ENCODE measurements around the gene USP9X. TPM values are rescaled to one million over a fixed set of nuclear protein-coding genes. Genes with fewer than 3 reads are reported as not detected.

USP9X gene
- total and polyA plus RNA-seq, 9 of the 15 experiments (the other 6 are each of a cell fraction or from before 2014, with no cell fraction given) = 10.9 to 47.8 (median 29.5) TPM

GRCh38 chrX:41084044-41084892 lies 977 bp upstream of the USP9X start (continued):
- TF ChIP-seq ZBTB11 (CRISPR knock-in tag; IDR thresholded peaks at IDR 0.05) (peak in 2 of 3 experiments; percentile 7 to 61; a peak in 2 of 6 replicates), SMAD4 (CRISPR knock-in tag; conservative IDR thresholded peaks at IDR 0.05) (peak; percentile 99), ZSCAN29 (IDR thresholded peaks at IDR 0.05) (no peak), ZNF41 (CRISPR knock-in tag; conservative IDR thresholded peaks at IDR 0.05) (no peak), DPF2 (IDR thresholded peaks at IDR 0.05) (peak; percentile 63; the same call in 1 of the 2 replicates), ZNF184 (CRISPR knock-in tag; IDR thresholded peaks at IDR 0.05) (no peak), GATAD2B (IDR thresholded peaks at IDR 0.05; ENCODE audit: borderline replicate concordance) (peak; percentile 80), DEAF1 (CRISPR knock-in tag; IDR thresholded peaks at IDR 0.05) (no peak), SP1 (CRISPR knock-in tag; IDR thresholded peaks at IDR 0.05) (peak; percentile 92), ATF1 (CRISPR knock-in tag; IDR thresholded peaks at IDR 0.05) (peak; percentile 58), ATF1 (tag; IDR thresholded peaks at IDR 0.05) (peak; percentile 99), ZKSCAN3 (CRISPR knock-in tag; IDR thresholded peaks at IDR 0.05) (no peak), ZNF77 (CRISPR knock-in tag; IDR thresholded peaks at IDR 0.05) (no peak), ZNF766 (CRISPR knock-in tag; conservative IDR thresholded peaks at IDR 0.05) (peak; percentile 78; the same call in 1 of the 2 replicates), ZNF695 (CRISPR knock-in tag; IDR thresholded peaks at IDR 0.05) (no peak)
- TF ChIP-seq, protein P1, sequence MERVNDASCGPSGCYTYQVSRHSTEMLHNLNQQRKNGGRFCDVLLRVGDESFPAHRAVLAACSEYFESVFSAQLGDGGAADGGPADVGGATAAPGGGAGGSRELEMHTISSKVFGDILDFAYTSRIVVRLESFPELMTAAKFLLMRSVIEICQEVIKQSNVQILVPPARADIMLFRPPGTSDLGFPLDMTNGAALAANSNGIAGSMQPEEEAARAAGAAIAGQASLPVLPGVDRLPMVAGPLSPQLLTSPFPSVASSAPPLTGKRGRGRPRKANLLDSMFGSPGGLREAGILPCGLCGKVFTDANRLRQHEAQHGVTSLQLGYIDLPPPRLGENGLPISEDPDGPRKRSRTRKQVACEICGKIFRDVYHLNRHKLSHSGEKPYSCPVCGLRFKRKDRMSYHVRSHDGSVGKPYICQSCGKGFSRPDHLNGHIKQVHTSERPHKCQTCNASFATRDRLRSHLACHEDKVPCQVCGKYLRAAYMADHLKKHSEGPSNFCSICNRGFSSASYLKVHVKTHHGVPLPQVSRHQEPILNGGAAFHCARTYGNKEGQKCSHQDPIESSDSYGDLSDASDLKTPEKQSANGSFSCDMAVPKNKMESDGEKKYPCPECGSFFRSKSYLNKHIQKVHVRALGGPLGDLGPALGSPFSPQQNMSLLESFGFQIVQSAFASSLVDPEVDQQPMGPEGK (CRISPR knock-in tag; IDR thresholded peaks at IDR 0.05; ENCODE audit: borderline replicate concordance) = no peak
- TF ChIP-seq, protein P2, sequence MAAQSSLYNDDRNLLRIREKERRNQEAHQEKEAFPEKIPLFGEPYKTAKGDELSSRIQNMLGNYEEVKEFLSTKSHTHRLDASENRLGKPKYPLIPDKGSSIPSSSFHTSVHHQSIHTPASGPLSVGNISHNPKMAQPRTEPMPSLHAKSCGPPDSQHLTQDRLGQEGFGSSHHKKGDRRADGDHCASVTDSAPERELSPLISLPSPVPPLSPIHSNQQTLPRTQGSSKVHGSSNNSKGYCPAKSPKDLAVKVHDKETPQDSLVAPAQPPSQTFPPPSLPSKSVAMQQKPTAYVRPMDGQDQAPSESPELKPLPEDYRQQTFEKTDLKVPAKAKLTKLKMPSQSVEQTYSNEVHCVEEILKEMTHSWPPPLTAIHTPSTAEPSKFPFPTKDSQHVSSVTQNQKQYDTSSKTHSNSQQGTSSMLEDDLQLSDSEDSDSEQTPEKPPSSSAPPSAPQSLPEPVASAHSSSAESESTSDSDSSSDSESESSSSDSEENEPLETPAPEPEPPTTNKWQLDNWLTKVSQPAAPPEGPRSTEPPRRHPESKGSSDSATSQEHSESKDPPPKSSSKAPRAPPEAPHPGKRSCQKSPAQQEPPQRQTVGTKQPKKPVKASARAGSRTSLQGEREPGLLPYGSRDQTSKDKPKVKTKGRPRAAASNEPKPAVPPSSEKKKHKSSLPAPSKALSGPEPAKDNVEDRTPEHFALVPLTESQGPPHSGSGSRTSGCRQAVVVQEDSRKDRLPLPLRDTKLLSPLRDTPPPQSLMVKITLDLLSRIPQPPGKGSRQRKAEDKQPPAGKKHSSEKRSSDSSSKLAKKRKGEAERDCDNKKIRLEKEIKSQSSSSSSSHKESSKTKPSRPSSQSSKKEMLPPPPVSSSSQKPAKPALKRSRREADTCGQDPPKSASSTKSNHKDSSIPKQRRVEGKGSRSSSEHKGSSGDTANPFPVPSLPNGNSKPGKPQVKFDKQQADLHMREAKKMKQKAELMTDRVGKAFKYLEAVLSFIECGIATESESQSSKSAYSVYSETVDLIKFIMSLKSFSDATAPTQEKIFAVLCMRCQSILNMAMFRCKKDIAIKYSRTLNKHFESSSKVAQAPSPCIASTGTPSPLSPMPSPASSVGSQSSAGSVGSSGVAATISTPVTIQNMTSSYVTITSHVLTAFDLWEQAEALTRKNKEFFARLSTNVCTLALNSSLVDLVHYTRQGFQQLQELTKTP (IDR thresholded peaks at IDR 0.05; ENCODE audit: low read depth in 1 of 2, partially characterized antibody in 2 of 2) = peak in 1 of 2 experiments; percentile 70
